ENCODE results near the gene WDFY4. TPM values are rescaled to one million over a fixed set of nuclear protein-coding genes. Genes with fewer than 3 reads are reported as not detected.

Gene WDFY4
- polyA plus RNA-seq, 4 donors: 1.3 to 2.1 (median 1.7) TPM

Other genes with a start within 250 kb of the WDFY4 start
- gene ARHGAP22, start 79.8 kb upstream of the WDFY4 start, polyA plus RNA-seq (ENCODE audit: insufficient read length in 4 of 4): 1 to 10 TPM in 3 of 4 donors, under 1 TPM in 1; 0.97 to 1.9 (median 1.2) TPM